MCF 10A (cell line): ENCODE results near the gene SRRD. TPM values are rescaled to one million over a fixed set of nuclear protein-coding genes. Genes with fewer than 3 reads are reported as not detected.

ENCODE experiments used
- Bru-seq: library from RNA; stranded (reverse); fragments of 400-500 nt; gene quantifications from one replicate; lab custom pipeline; 2021; lab: Mats Ljungman, UMichigan
- BruChase-seq, 2 experiments: library from RNA; stranded (reverse); fragments of 400-500 nt; gene quantifications; one replicate each; lab custom pipeline; 2021; lab: Mats Ljungman, UMichigan
- BruUV-seq: library from RNA; stranded (reverse); fragments of 400-500 nt; replicated peaks from 2 replicates; lab custom pipeline; 2021; lab: Mats Ljungman, UMichigan
- CTCF ChIA-PET: fragments of 300-600 bp; sonication (Branson Sonifier 250); formaldehyde crosslinking; extraction: SDS; loops from one replicate; lab custom pipeline; 2021; ENCODE audit warnings: antibody characterized with exemption, inconsistent platforms; lab: Yijun Ruan, JAX
- POLR2A ChIA-PET: fragments of 300-600, 350-650 bp; sonication (Branson Sonifier 250); formaldehyde crosslinking; extraction: SDS; loops from one replicate; lab custom pipeline; 2020; ENCODE audit warnings: antibody characterized with exemption, inconsistent platforms; lab: Yijun Ruan, JAX
- DNase-seq: peaks from one replicate; pipeline ENCODE4 v3.0.0-alpha.2; 2018; ENCODE audit not compliant: unreplicated experiment
- H3K27ac Mint-ChIP-seq: one replicate; pipeline ENCODE4 v1.8.0; 2022; ENCODE audit warnings: mild to moderate bottlenecking, low read depth, mixed read lengths; ENCODE audit not compliant: unreplicated experiment
- H3K27me3 Mint-ChIP-seq: one replicate; pipeline ENCODE4 v1.8.0; 2022; ENCODE audit warnings: mixed read lengths; ENCODE audit not compliant: insufficient read depth, unreplicated experiment
- H3K36me3 Mint-ChIP-seq: one replicate; pipeline ENCODE4 v1.8.0; 2022; ENCODE audit warnings: mild to moderate bottlenecking, moderate library complexity, mixed read lengths; ENCODE audit not compliant: insufficient read depth, unreplicated experiment
- H3K4me1 Mint-ChIP-seq: one replicate; pipeline ENCODE4 v1.8.0; 2022; ENCODE audit warnings: mixed read lengths; ENCODE audit not compliant: insufficient read depth, unreplicated experiment
- H3K4me3 Mint-ChIP-seq: one replicate; pipeline ENCODE4 v1.8.0; 2022; ENCODE audit warnings: mild to moderate bottlenecking, moderate library complexity, mixed read lengths; ENCODE audit not compliant: unreplicated experiment
- H3K9me3 Mint-ChIP-seq: one replicate; pipeline ENCODE4 v1.8.0; 2022; ENCODE audit warnings: mixed read lengths; ENCODE audit not compliant: unreplicated experiment
- CTCF ChIP-seq: fragments of 200-600 bp; IDR thresholded peaks from one replicate; pipeline ENCODE4 v1.8.0; 2022; ENCODE audit warnings: antibody characterized with exemption, mild to moderate bottlenecking; ENCODE audit not compliant: unreplicated experiment
- intact Hi-C: fragments of 100-400 bp; cut with micrococcal nuclease; formaldehyde crosslinking; loops from 2 replicates; pipeline ENCODE4 v1.14.1; 2022
- long read RNA-seq: library from polyadenylated mRNA; stranded (forward); transcript quantifications from one replicate; pipeline ENCODE4 v2.0.0, GENCODE V29; 2022
- total RNA-seq: library from RNA; stranded (reverse); gene quantifications from 2 replicates; pipeline ENCODE4 v1.2.3, GENCODE V29; 2022

SRRD gene, protein sequence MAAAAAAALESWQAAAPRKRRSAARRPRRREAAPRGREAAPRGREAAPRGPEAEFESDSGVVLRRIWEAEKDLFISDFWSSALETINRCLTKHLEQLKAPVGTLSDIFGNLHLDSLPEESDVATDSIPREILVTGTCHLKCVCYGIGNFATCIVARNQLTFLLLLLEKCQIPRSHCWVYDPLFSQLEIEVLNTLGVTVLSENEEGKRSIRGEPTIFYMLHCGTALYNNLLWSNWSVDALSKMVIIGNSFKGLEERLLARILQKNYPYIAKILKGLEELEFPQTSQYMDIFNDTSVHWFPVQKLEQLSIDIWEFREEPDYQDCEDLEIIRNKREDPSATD
- total RNA-seq = 22.4 and 27.9 TPM in 2 replicates
- Bru-seq, nascent RNA = percentile 77 among the genes with signal in this experiment
- BruChase-seq, experiment 1, labeled RNA remaining after a 6-hour chase = percentile 76 among the genes with signal in this experiment
- BruChase-seq, experiment 2, labeled RNA remaining after a 2-hour chase = percentile 79 among the genes with signal in this experiment
- long read RNA-seq, full-length matches to known transcripts = 65 of 74 reads
- long read RNA-seq, partial matches to known transcripts = 2 of 74 reads
- long read RNA-seq, other reads (novel, unspliced or antisense) = 7 of 74 reads

DNA sequence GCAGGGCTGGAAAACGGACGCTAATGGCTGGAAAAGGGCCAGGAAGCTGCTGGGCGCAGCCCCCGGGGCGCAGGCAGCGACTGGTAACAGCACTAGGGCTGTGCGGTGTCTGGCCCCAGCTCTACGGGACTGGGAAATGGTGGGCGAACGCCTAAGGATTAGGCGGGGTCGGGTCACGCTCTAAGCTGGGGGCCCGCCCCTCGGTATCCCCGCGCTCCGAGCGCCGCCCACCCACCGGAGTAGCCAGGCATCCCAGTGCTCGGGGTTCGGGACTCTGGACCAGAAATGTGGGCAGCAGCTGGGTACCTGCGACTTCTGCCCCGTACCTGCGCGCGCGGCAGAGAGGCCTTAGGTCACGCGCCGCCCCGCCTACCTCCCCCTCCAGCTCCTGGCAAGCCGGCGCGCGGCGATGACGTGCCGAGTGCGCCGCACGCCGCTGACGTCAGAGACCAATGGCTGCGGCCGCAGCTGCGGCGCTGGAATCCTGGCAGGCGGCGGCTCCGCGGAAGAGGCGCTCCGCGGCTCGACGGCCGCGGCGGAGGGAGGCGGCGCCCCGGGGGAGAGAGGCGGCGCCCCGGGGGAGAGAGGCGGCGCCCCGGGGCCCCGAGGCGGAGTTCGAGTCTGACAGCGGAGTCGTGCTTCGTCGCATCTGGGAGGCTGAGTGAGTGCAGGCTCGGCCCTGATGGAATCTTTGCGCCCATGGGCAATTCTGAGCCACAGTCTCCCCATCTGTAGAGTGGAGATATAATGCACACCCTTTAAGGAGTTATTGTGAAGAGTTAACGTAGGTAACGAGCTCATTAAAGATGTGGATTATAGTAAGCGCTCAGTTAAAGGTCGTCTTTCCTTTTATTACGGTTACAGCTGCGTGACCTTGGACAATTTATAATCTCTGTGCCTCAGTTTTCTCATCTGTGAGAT lies at the start of gene SRRD, which contains the start of gene HPS4:
SRRD (plus strand) TSS at position 439 of the 921 bp plus-strand sequence; CDS start at position 453, 14 bp downstream.
HPS4 (minus strand) TSS at position 345 of the 921 bp plus-strand sequence. CDS start 2,021 bp downstream, outside the sequence.
- peak; percentile 88 for DNase-seq
- no TSS peak for BruUV-seq
- intact Hi-C loops = no loop called here

DNA sequence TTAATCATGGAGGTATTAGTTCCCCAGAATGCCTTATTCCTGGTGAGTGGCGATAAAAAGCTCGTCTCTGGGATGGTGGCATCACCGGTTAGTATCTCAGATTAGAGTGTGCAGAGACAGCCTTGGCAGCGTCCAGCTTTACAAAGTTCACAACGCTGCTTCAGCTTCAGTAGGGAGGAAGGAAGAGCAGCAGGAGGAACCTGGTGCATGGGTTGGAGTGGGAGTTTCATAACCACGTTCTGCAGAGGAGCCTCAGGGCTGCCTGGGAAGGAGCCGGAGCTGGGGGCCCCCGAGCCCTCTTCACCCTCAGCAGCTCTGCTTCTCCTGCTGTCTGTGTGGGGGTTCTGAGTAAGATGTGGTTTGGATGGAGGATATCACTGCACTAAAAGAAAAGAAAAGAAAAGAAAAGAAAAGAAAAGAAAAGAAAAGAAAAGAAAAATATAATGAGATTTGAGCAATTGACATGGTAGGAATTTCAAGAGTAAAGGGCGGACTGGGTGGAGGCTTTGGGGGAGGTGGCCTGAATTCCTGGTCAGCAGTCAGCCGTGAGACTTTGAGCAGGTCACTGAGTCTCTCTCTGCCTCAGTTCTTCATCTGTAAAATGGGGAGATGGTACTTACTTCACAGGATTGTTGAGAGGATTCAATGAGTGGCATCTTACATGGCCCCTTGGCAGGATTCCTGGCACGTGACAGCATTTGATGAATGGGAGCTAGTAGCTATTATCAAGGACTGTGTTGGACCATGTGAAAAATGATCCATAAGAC lies 48.2 kb upstream of the SRRD start:
- Mint-ChIP-seq H3K36me3 (peaks cover 8% of the 10 kb centered on the region), H3K4me1 (no peaks in the 10 kb centered on the region), H3K4me3 (no peak overlapping the region), H3K27me3 (no peaks in the 10 kb centered on the region), H3K27ac (no peak overlapping the region), H3K9me3 (no peaks in the 10 kb centered on the region)
- CTCF ChIA-PET = interaction anchor here (0.6 to 2.0 kb wide), 2 partner anchors 26 to 124 kb away, joined by 3 to 12 read pairs; no protein-coding TSS in a partner anchor
- POLR2A ChIA-PET = no interaction called here
- TF ChIP-seq CTCF = no peak
- intact Hi-C loops = no loop called here
- no peak for DNase-seq
- BruUV-seq = no TSS peak

More for the DNA sequence above, at the start of gene SRRD, which contains the start of gene HPS4:
- H3K4me1 Mint-ChIP-seq = peaks cover 51% of the 10 kb centered on the region
- peaks cover 20% of the 10 kb centered on the region for H3K36me3 Mint-ChIP-seq
- no peaks in the 10 kb centered on the region for H3K27me3 Mint-ChIP-seq
- peak within 1 kb of the TSS; percentile 99 for H3K27ac Mint-ChIP-seq
- ChIA-PET CTCF (interaction anchor here (0.5 to 2.8 kb wide), 16 partner anchors 8 to 1506 kb away, joined by 3 to 9 read pairs (median 4); no protein-coding TSS in a partner anchor), POLR2A (interaction anchor here (0.6 to 6.1 kb wide), 28 partner anchors 8 to 1494 kb away, joined by 3 to 62 read pairs (median 4); partner anchors contain the start of genes PITPNB, TFIP11 and TPST2)
- no peak for TF ChIP-seq CTCF
- peak within 1 kb of the TSS; percentile 95 for H3K4me3 Mint-ChIP-seq
- H3K9me3 Mint-ChIP-seq = no peaks in the 10 kb centered on the region

DNA sequence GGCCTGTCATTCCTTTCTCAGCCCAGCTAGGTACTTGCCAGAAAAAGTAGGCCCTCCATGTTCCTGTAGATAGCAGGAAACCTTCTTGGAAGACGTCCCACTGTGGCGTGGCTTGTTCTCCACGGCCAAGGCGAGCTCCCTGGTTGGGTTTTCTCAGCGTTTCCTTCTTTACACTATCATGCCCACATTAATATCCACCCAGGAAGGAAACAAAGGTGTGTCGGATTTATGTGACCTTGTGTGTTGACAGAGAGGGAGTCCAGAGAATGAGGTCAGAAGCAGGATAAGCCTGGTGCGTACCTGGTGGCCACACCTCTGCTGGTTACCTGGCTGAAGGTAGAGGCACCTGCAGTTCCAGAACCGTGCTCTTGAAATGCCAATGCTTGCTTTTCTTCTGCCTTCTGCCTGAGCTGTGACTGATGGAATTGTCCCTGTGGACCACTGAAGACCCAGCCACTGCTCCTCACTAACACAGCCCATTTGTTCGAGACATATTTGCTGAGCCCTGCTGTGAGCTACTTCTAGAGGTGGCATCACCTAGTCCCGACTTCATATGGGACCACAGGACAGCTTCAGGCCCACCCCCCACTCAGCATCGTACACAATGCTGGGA lies 46.7 kb upstream of the SRRD start:
- Mint-ChIP-seq H3K9me3 (no peaks in the 10 kb centered on the region), H3K4me3 (no peak overlapping the region), H3K4me1 (no peaks in the 10 kb centered on the region), H3K27me3 (no peaks in the 10 kb centered on the region), H3K27ac (no peak overlapping the region), H3K36me3 (peaks cover 8% of the 10 kb centered on the region)
- TF ChIP-seq CTCF = no peak
- intact Hi-C loops = no loop called here
- POLR2A ChIA-PET = interaction anchor here (0.6 to 0.7 kb wide), 2 partner anchors 19 to 35 kb away, joined by 3 to 4 read pairs; no protein-coding TSS in a partner anchor
- CTCF ChIA-PET = interaction anchor here (1.0 to 4.9 kb wide), 2 partner anchors 25 to 229 kb away, joined by 4 to 40 read pairs; no protein-coding TSS in a partner anchor
- DNase-seq = no peak
- no TSS peak for BruUV-seq
